ENCODE results near the gene TAF6.

Gene TAF6

GRCh38 chr7:100120733-100121036, 1.5 kb upstream of the TAF6 start:
- no peak for DNase-seq (ENCODE audit: low read depth)

GRCh38 chr7:100119970-100120732, 993 bp upstream of the TAF6 start:
- DNase-seq (ENCODE audit: low read depth): peak; percentile 29

GRCh38 chr7:100118388-100119071, 628 bp downstream of the TAF6 start:
- no peak for DNase-seq (ENCODE audit: low read depth)

GRCh38 chr7:100115026-100115425, 4.1 kb downstream of the TAF6 start:
- DNase-seq (ENCODE audit: low read depth): no peak

GRCh38 chr7:100111914-100112313, 7.2 kb downstream of the TAF6 start:
- no peak for DNase-seq (ENCODE audit: low read depth)

- DNase-seq (ENCODE audit: low read depth): no peak
These were observed 8.0 kb downstream of the TAF6 start for GRCh38 chr7:100111156-100111555.

GRCh38 chr7:100109521-100110163, 9.5 kb downstream of the TAF6 start:
- no peak for DNase-seq (ENCODE audit: low read depth)

GRCh38 chr7:100107890-100108289, 11.3 kb downstream of the TAF6 start:
- DNase-seq (ENCODE audit: low read depth): no peak

GRCh38 chr7:100107125-100107737, 11.9 kb downstream of the TAF6 start:
- no peak for DNase-seq (ENCODE audit: low read depth)

- no peak for DNase-seq (ENCODE audit: low read depth)
These were observed 12.5 kb downstream of the TAF6 start for GRCh38 chr7:100106633-100107032.

GRCh38 chr7:100105534-100105933, 13.6 kb downstream of the TAF6 start:
- DNase-seq (ENCODE audit: low read depth): no peak

GRCh38 chr7:100102950-100103840, 16.0 kb downstream of the TAF6 start:
- DNase-seq (ENCODE audit: low read depth): peak; percentile 49

- peak; percentile 89 for DNase-seq (ENCODE audit: low read depth)
These were observed 17.9 kb downstream of the TAF6 start, which contains the start of the genes AP4M1 and MCM7 for GRCh38 chr7:100101016-100101862. Gene AP4M1, plus strand, starts transcription at chr7:100101643. Its CDS starts 72 bp downstream, at chr7:100101715. Gene MCM7, minus strand, starts transcription at chr7:100101397. Its CDS starts 103 bp downstream, at chr7:100101294.

GRCh38 chr7:100100420-100101015, 18.6 kb downstream of the TAF6 start:
- peak; percentile 91 for DNase-seq (ENCODE audit: low read depth)

GRCh38 chr7:100099452-100099851, 19.7 kb downstream of the TAF6 start:
- no peak for DNase-seq (ENCODE audit: low read depth)

GRCh38 chr7:100098913-100099312, 20.2 kb downstream of the TAF6 start:
- no peak for DNase-seq (ENCODE audit: low read depth)

GRCh38 chr7:100095704-100096103, 23.5 kb downstream of the TAF6 start:
- DNase-seq (ENCODE audit: low read depth): no peak

GRCh38 chr7:100095289-100095688, 23.9 kb downstream of the TAF6 start:
- no peak for DNase-seq (ENCODE audit: low read depth)

GRCh38 chr7:100093925-100094486, 25.2 kb downstream of the TAF6 start:
- DNase-seq (ENCODE audit: low read depth): no peak

GRCh38 chr7:100093498-100093897, 25.7 kb downstream of the TAF6 start:
- DNase-seq (ENCODE audit: low read depth): no peak

Data from GM04503 (cell line).